Measurements from ENCODE around the gene LGALS9.

- TF ChIP-seq CTCF (IDR thresholded peaks at IDR 0.05) (no peak), POLR2A (IDR thresholded peaks at IDR 0.05) (no peak)
These were observed 40.6 kb downstream of the LGALS9 start for GRCh38 chr17:27671591-27671910.
